ENCODE results near the gene ADARB1. TPM values are rescaled to one million over a fixed set of nuclear protein-coding genes. Genes with fewer than 3 reads are reported as not detected.

The ADARB1 gene
- total RNA-seq, 4 donors from 2014 or later = 18.2 to 57.6 (median 32.0) TPM

DNA sequence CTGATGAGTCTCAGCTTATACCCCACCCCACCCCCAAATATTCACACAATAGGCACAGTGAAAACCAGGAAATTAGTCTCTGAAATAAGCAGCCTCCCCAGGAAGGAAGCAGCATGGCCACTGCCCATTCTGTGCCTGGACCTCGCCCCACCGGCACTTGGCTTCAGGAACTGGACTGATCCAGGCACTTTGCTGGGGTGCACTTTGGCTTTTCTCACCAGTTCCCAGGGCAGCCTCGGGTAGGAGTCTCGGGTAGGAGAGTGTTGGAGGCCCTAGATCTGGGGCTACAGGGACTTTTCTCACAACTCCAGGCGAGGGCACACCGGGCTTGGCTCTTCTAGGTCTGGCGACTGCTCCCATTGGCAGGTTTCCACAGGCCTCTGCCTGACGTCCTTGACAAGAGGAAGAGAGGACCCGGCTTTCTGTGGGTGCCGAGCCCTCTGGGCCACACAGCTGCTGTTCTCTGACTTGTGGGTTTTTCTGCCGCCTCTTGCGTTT is 18.7 kb downstream of the ADARB1 start:
- Histone ChIP-seq H3K27ac (peak overlapping the region in 1 of 4 donors; percentile 35), H3K27me3 (no peaks in the 10 kb centered on the region), H3K36me3 (no peaks in the 10 kb centered on the region), H3K4me1 (peaks cover 0 to 43% (median 6%) of the 10 kb centered on the region in 4 donors), H3K9me3 (no peaks in the 10 kb centered on the region), H3K4me3 (peak overlapping the region in 1 of 4 donors; percentile 4)
- 62% methylated on average over 12 of the region's 12 CpGs for WGBS, 2 donors
- peak in 1 of 2 donors; percentile 8 for TF ChIP-seq EP300 (IDR thresholded peaks at IDR 0.05)
- TF ChIP-seq, protein P1, sequence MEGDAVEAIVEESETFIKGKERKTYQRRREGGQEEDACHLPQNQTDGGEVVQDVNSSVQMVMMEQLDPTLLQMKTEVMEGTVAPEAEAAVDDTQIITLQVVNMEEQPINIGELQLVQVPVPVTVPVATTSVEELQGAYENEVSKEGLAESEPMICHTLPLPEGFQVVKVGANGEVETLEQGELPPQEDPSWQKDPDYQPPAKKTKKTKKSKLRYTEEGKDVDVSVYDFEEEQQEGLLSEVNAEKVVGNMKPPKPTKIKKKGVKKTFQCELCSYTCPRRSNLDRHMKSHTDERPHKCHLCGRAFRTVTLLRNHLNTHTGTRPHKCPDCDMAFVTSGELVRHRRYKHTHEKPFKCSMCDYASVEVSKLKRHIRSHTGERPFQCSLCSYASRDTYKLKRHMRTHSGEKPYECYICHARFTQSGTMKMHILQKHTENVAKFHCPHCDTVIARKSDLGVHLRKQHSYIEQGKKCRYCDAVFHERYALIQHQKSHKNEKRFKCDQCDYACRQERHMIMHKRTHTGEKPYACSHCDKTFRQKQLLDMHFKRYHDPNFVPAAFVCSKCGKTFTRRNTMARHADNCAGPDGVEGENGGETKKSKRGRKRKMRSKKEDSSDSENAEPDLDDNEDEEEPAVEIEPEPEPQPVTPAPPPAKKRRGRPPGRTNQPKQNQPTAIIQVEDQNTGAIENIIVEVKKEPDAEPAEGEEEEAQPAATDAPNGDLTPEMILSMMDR (IDR thresholded peaks at IDR 0.05) = no peak
- no peak for TF ChIP-seq POLR2A (IDR thresholded peaks at IDR 0.05)
- no peak for DNase-seq (ENCODE audit: low spot score in 2 of 2)

DNA sequence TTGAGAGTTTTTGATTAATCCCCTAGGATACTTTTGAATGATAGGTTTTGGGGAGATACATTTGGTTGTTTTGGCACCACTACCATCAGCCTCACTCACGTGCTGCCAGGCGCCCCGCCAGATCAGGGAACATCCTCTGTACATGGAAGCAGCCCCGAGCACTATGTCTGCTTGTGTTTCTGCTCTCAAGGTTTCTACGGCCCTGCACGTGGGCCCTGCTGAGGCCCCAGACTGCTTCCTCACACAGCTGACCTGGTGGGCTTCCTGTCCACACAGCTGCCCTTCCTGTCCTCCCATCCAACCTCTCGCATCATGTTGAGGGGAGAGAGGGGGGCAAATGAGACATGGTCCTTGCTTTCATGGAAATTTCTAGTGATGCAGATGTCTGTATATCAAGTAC is 20.0 kb downstream of the ADARB1 start:
- no peaks in the 10 kb centered on the region for H3K27me3 ChIP-seq
- H3K4me3 ChIP-seq = no peak overlapping the region
- 75% methylated on average over 7 of the region's 7 CpGs for whole genome bisulfite sequencing, 2 donors
- TF ChIP-seq POLR2A (IDR thresholded peaks at IDR 0.05) (no peak), EP300 (IDR thresholded peaks at IDR 0.05) (no peak)
- TF ChIP-seq, protein P1 (IDR thresholded peaks at IDR 0.05) = no peak
- H3K4me1 ChIP-seq = peaks cover 0 to 50% (median 6%) of the 10 kb centered on the region in 4 donors
- DNase-seq (ENCODE audit: low spot score in 2 of 2) = no peak
- no peaks in the 10 kb centered on the region for H3K36me3 ChIP-seq
- no peak overlapping the region for H3K27ac ChIP-seq
- H3K9me3 ChIP-seq = no peaks in the 10 kb centered on the region

- 72 to 83% methylated on average over 11 of the region's 11 CpGs for WGBS, 2 donors
- TF ChIP-seq EP300 (IDR thresholded peaks at IDR 0.05) (no peak), POLR2A (IDR thresholded peaks at IDR 0.05) (no peak)
- TF ChIP-seq, protein P1 (IDR thresholded peaks at IDR 0.05) = no peak
- H3K4me1 ChIP-seq = peaks cover 0 to 50% (median 6%) of the 10 kb centered on the region in 4 donors
- H3K36me3 ChIP-seq = no peaks in the 10 kb centered on the region
- DNase-seq (ENCODE audit: low spot score in 2 of 2) = no peak
- no peaks in the 10 kb centered on the region for H3K9me3 ChIP-seq
- no peak overlapping the region for H3K4me3 ChIP-seq
- H3K27ac ChIP-seq = no peak overlapping the region
- H3K27me3 ChIP-seq = no peaks in the 10 kb centered on the region
These were observed 21.1 kb downstream of the ADARB1 start for GRCh38 chr21:45095505-45095904.

DNA sequence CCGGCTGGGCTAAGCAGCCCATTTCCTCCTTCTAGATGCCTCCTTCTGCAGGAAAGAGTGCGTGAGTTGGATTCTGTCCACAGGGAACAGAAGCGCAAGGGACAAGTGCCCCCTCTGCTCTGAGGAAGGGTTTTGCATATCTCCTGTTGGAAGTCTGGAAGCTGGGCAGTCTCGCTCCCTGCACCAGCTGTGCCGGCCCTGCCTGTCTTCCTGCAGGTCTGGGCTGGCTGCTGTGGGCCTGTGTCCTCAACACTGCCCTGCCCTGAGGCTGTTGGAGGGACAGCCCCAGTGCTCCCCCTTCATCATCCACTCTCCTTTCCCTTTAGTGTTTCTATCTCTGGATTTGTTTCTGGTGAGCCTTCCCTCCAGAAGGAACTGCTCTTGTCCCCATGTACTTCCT is 21.8 kb downstream of the ADARB1 start:
- Histone ChIP-seq H3K4me3 (no peak overlapping the region), H3K27ac (no peak overlapping the region), H3K27me3 (no peaks in the 10 kb centered on the region), H3K9me3 (no peaks in the 10 kb centered on the region), H3K4me1 (peaks cover 0 to 48% (median 5%) of the 10 kb centered on the region in 4 donors), H3K36me3 (no peaks in the 10 kb centered on the region)
- no peak for DNase-seq (ENCODE audit: low spot score in 2 of 2)
- WGBS, 2 donors = 78 to 88% methylated on average over 5 of the region's 5 CpGs
- TF ChIP-seq, protein P1 (IDR thresholded peaks at IDR 0.05) = no peak
- TF ChIP-seq EP300 (IDR thresholded peaks at IDR 0.05) (no peak), POLR2A (IDR thresholded peaks at IDR 0.05) (no peak)

DNA sequence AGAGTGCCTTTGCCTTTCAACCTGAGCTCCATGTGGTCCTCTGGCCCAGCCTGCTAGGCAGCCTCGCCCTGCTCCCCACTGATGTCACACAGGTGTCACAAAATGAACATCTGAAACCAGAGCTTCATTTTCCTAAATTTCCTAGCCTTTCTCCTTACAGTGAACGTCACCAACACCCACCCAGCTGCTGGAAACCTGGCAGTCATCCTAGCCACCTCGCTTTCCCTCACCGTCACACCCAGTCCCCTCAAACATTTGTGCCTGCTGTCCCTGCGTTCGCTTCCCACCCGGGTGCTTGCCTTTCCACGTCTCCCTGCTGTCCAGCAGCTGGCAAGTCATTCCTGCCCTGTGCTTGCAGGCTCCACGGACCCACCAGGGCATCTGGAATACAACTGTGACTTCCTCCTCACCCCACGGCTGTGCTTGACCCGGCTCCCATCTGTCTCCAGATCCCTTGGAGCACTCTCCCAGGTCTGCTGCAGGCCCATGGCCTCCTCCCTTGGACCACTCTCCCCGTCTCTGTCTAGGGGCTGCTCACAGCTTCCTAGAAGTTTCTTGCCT is 23.5 kb downstream of the ADARB1 start:
- DNase-seq (ENCODE audit: low spot score in 2 of 2) = no peak
- Histone ChIP-seq H3K4me3 (no peak overlapping the region), H3K27me3 (no peaks in the 10 kb centered on the region), H3K36me3 (no peaks in the 10 kb centered on the region), H3K4me1 (peaks cover 0 to 50% (median 12%) of the 10 kb centered on the region in 4 donors), H3K9me3 (no peaks in the 10 kb centered on the region), H3K27ac (no peak overlapping the region)
- TF ChIP-seq, protein P1 (IDR thresholded peaks at IDR 0.05) = no peak
- TF ChIP-seq POLR2A (IDR thresholded peaks at IDR 0.05) = no peak
- no peak for TF ChIP-seq EP300 (IDR thresholded peaks at IDR 0.05)
- 85% methylated on average over 12 of the region's 12 CpGs for WGBS, 2 donors

All from tibial nerve (tissue), 4 donors.